Measurements from ENCODE around the gene CYP2A6. TPM values are rescaled to one million over a fixed set of nuclear protein-coding genes. Genes with fewer than 3 reads are reported as not detected.
"Not testable (repeated sequence)": the region's sequence is repeated elsewhere in the genome, so short reads cannot be mapped to it uniquely, and the experiment has no call there.

Gene CYP2A6
- total RNA-seq, 1 donor, result not detected

DNA sequence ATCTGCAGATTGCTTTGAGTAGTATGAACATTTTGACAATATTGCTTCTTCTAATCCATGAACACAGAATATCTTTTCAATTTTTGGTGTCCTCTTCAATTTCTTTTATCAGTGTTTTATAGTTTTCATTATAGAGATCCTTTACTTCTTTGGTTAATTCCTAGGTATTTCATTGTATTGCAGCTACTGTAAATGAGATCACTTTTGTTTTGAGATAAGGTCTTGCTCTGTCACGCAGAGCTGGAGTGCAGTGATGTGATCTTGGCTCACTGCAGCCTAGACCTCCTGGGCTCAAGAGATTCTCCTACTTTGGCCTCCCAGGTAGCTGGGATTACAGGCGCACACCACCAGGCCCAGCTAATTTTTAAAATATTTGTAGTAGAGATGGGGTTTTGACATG lies 22.0 kb upstream of the CYP2A6 start:
- no peak for DNase-seq (ENCODE audit: low read depth)
- TF ChIP-seq, protein P1, sequence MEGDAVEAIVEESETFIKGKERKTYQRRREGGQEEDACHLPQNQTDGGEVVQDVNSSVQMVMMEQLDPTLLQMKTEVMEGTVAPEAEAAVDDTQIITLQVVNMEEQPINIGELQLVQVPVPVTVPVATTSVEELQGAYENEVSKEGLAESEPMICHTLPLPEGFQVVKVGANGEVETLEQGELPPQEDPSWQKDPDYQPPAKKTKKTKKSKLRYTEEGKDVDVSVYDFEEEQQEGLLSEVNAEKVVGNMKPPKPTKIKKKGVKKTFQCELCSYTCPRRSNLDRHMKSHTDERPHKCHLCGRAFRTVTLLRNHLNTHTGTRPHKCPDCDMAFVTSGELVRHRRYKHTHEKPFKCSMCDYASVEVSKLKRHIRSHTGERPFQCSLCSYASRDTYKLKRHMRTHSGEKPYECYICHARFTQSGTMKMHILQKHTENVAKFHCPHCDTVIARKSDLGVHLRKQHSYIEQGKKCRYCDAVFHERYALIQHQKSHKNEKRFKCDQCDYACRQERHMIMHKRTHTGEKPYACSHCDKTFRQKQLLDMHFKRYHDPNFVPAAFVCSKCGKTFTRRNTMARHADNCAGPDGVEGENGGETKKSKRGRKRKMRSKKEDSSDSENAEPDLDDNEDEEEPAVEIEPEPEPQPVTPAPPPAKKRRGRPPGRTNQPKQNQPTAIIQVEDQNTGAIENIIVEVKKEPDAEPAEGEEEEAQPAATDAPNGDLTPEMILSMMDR (IDR thresholded peaks at IDR 0.05; ENCODE audit: insufficient read depth, low read depth, low read length), result no peak
- no peak overlapping the region for H3K4me3 ChIP-seq (ENCODE audit: low read depth, low read length)

- TF ChIP-seq, protein P1 (IDR thresholded peaks at IDR 0.05; ENCODE audit: insufficient read depth, low read depth, low read length), result no peak
- no peak overlapping the region for H3K4me3 ChIP-seq (ENCODE audit: low read depth, low read length)
Measured at GRCh38 chr19:40867701-40868100, 17.5 kb upstream of the CYP2A6 start.

DNA sequence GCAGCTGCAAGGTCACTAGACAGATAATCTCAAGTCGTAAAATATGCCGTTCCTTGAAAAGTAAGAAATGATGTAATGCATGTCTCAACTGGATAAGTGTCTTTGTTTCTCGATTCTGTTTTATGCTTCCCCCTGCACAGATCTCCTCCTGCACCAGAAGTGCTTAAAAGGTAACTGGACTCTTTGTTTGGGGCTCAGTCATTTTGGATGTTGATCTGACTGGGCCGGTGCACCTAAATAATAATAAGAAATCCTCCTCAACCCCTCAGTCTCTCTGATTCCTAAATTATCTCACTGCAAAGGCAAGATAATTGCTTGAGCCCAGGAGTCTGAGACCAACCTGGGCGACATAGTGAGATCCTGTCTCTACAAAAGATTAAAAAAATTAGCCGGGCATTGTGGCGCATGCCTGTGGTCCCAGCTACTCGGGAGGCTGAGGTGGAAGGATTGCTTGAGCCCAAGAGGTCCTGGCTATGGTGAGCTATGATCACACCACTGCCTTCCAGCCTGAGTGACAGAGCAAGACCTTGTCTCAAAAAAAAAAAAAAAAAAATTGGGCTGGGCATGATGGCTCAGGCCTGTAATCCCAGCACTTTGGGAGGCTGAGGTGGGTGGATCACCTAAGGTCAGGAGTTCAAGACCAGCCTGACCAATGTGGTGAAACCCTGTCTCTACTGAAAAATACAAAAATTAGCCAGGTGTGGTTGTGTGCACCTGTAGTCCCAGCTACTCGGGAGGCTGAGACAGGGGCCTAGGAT lies 14.7 kb upstream of the CYP2A6 start:
- DNase-seq (ENCODE audit: low read depth), result peak; percentile 62
- not testable (repeated sequence) for H3K4me3 ChIP-seq (ENCODE audit: low read depth, low read length)

More at GRCh38 chr19:40867701-40868100, 17.5 kb upstream of the CYP2A6 start:
- DNase-seq (ENCODE audit: low read depth), result no peak

DNA sequence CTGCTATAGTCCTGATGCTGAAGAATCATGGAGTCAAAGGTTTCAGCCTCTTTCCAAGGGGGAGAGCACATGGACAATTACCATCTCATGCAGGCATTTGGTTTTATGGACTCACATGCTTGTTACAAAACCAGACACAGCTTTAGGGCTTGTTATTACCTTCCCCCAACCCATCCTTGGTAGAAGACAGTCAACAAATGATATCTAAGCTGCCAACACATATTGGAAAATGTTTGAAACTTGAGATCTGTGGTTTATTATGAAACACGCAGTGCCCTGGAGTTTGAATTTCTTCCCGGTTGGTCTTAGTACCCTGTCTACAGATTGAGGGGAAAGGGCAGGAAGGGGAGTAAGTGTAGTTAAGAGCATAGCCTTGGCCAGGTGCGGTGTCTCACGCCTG lies 12.5 kb upstream of the CYP2A6 start:
- peak; percentile 96 for DNase-seq (ENCODE audit: low read depth)
- TF ChIP-seq, protein P1 (IDR thresholded peaks at IDR 0.05; ENCODE audit: insufficient read depth, low read depth, low read length), result no peak

DNA sequence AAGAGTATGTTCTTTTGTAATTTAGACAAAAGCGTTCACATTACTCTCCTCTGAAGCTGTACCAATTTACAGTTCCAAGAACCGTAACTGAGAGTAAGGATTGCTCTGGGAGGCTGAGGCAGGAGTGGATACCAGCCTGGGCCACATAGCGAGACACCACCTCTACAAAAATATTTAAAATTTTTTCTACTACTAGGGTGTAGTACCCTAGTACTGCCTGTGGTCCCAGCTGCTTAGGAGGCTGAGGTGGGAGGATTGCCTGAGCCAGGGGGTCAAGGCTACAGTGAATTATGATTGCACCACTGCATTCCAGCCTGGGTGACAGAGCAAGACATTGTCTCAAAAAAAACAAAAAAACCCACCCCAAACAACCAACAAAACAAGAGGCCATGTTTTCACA lies 12.1 kb upstream of the CYP2A6 start:
- no peak overlapping the region for H3K4me3 ChIP-seq (ENCODE audit: low read depth, low read length)
- TF ChIP-seq, protein P1 (IDR thresholded peaks at IDR 0.05; ENCODE audit: insufficient read depth, low read depth, low read length), result no peak
- no peak for DNase-seq (ENCODE audit: low read depth)

More for the DNA sequence above, 12.5 kb upstream of the CYP2A6 start:
- H3K4me3 ChIP-seq (ENCODE audit: low read depth, low read length), result no peak overlapping the region

DNA sequence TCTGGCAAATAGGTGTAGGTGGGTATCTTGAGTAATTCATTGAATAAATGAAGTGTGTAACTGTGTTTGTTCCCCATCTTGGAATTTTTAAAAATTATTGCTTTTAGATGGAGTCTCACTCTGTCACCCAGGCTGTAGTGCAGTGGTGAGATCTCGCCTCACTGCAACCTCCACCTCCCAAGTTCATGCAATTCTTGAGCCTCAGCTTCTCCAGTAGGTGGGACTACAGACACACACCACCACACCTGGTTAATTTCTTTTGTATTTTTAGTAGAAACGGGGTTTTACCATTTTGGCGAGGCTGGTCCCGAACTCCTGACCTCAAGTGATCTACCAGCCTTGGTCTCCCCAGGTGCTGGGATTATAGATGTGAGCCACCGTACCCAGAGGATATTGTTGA lies 7.9 kb upstream of the CYP2A6 start:
- DNase-seq (ENCODE audit: low read depth), result no peak
- TF ChIP-seq, protein P1 (IDR thresholded peaks at IDR 0.05; ENCODE audit: insufficient read depth, low read depth, low read length), result no peak
- H3K4me3 ChIP-seq (ENCODE audit: low read depth, low read length), result no peak overlapping the region

DNA sequence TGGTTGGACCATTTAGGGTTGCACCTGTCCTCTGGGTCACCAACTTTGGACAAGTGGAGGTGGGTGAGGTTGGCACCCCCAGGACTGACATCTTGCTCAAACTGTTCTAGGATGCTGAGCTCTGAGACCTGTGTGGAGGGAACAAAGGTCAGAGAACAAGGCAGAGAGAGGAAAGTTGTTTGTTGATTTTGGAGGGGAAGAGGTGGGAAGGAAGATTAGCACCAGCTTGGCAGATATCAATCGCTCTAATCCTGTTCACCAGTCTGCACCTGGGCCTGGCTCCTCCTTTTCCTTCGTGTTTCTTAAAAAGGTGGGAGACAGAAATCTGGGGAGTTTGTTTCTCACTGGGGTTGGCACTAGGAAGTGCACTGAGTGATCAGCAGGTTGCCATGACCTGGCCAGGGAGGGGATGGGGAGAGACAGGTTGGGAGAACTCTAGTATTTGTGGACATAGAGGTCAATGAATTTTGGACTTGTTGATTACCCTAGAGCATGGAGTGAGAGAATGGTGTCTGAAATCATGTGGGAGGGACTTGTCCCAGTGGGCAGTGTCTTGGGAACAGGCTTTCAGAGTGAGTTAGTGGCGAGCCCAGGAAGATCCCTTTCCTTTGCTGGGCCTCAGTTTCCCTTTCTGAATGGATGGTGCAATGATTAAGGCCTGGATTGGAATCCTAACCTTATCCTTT lies 2.4 kb upstream of the CYP2A6 start:
- DNase-seq (ENCODE audit: low read depth); H3K4me3 ChIP-seq (ENCODE audit: low read depth, low read length): not testable (repeated sequence)

GRCh38 chr19:40846722-40847121 lies 3.5 kb downstream of the CYP2A6 start:
- not testable (repeated sequence) for H3K4me3 ChIP-seq (ENCODE audit: low read depth, low read length); DNase-seq (ENCODE audit: low read depth)

GRCh38 chr19:40843653-40844052 lies 6.6 kb downstream of the CYP2A6 start:
- not testable (repeated sequence) for DNase-seq (ENCODE audit: low read depth); H3K4me3 ChIP-seq (ENCODE audit: low read depth, low read length)

DNA sequence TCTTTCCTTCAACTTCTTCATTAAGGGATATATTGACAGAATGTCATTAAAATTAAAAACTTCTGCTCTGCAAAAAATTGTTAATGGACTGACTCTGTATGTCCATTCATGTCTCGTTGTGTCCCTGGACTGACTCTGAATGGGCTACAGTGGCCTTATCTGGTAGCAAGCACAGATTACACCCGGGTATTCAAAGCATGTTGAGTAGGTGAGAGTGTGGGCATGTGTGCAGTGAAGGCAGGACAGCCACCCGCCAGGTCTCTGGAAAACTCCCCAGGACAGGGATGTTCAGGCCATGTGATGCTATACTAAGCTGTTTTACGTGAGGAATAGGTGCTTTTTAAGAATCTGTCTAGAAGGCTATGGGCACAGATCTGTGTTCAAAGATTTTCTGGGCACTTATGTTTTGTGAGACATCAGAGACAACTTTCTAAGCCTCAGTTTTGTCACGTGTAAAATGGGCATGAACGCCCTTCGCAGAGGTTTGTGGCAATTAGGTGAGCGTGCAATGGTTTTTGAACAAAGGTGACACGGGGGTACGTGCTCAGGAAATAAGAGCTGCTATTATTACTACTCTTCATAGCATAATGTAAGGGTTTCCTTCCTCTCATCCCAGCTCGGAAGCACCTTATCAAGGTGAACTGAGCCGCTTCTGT lies 7.1 kb downstream of the CYP2A6 start:
- DNase-seq (ENCODE audit: low read depth); H3K4me3 ChIP-seq (ENCODE audit: low read depth, low read length): not testable (repeated sequence)

DNA sequence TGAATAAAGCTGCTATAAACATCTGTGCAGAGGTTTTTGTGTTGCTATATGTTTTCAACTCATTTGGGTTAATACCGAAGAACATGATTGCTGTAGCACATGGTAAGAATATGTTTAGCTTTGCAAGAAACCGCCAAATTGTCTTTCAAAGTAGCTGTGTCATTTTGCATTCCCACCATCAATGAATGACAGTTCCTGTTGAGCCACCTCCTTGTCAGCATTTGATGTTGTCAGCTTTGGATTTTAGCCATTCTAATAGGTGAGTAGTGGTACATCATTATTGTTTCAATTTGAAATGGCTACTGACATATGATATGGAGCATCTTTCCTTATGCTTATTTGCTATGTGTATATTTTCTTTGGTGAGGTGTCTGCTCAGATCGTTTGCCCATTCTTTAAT lies 8.2 kb downstream of the CYP2A6 start:
- DNase-seq (ENCODE audit: low read depth); H3K4me3 ChIP-seq (ENCODE audit: low read depth, low read length): not testable (repeated sequence)

GRCh38 chr19:40838477-40838876 lies 11.8 kb downstream of the CYP2A6 start:
- DNase-seq (ENCODE audit: low read depth); H3K4me3 ChIP-seq (ENCODE audit: low read depth, low read length): not testable (repeated sequence)

All from fibroblast of villous mesenchyme (primary cell).